ENCODE results near the gene YIF1A. TPM values are rescaled to one million over a fixed set of nuclear protein-coding genes. Genes with fewer than 3 reads are reported as not detected.

The YIF1A gene
- total RNA-seq, 1 experiment from 2014 or later = 54.7 TPM

DNA sequence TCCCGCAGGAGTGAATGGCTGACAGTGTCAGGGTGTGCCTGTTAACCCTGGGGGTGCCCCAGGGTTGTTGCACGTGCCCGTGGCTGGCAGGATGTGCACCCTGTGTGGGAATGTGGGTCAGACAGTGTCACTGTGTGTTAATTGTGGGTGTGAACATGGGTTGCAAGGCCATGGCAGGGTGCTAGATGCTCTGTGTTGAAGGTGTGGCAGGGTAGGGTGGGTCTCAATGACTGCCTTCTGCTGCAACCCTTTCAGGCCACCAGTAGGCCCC lies 39.0 kb upstream of the YIF1A start:
- RAD21 ChIA-PET (ENCODE audit: low non-redundant PET in 1 of 2, low total read pairs in 2 of 2, uncharacterized antibody in 2 of 2, unreplicated experiment in 2 of 2) = no interaction called here
- H4K20me1 ChIP-seq (ENCODE audit: insufficient read depth) = no peaks in the 10 kb centered on the region
- no TSS peak for BruUV-seq (replicated peaks)
- no peaks in the 10 kb centered on the region for H3K9me2 ChIP-seq (ENCODE audit: insufficient read depth)
- TF ChIP-seq CTCF (IDR thresholded peaks at IDR 0.05 in 2 of 3, conservative IDR thresholded peaks at IDR 0.05 in 1 of 3; ENCODE audit: borderline replicate concordance in 1 of 3, insufficient read depth in 1 of 3, low read depth in 2 of 3, low read length in 2 of 3) (no peak), RAD21 (IDR thresholded peaks at IDR 0.05; ENCODE audit: low read depth) (no peak), SRF (IDR thresholded peaks at IDR 0.05; ENCODE audit: low read depth) (no peak), POLR2A (IDR thresholded peaks at IDR 0.05; ENCODE audit: borderline replicate concordance, extremely low read depth, insufficient read depth, insufficient read length) (no peak), SP1 (IDR thresholded peaks at IDR 0.05; ENCODE audit: low read depth) (no peak), MAX (IDR thresholded peaks at IDR 0.05) (no peak)
- TF ChIP-seq, protein P1, sequence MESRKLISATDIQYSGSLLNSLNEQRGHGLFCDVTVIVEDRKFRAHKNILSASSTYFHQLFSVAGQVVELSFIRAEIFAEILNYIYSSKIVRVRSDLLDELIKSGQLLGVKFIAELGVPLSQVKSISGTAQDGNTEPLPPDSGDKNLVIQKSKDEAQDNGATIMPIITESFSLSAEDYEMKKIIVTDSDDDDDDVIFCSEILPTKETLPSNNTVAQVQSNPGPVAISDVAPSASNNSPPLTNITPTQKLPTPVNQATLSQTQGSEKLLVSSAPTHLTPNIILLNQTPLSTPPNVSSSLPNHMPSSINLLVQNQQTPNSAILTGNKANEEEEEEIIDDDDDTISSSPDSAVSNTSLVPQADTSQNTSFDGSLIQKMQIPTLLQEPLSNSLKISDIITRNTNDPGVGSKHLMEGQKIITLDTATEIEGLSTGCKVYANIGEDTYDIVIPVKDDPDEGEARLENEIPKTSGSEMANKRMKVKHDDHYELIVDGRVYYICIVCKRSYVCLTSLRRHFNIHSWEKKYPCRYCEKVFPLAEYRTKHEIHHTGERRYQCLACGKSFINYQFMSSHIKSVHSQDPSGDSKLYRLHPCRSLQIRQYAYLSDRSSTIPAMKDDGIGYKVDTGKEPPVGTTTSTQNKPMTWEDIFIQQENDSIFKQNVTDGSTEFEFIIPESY (IDR thresholded peaks at IDR 0.05; ENCODE audit: extremely low read depth, insufficient replicate concordance, low read length) = no peak
- TF ChIP-seq, protein P2, sequence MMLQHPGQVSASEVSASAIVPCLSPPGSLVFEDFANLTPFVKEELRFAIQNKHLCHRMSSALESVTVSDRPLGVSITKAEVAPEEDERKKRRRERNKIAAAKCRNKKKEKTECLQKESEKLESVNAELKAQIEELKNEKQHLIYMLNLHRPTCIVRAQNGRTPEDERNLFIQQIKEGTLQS (IDR thresholded peaks at IDR 0.05) = no peak
- H2AFZ ChIP-seq (ENCODE audit: low read depth, low read length, poor library complexity, severe bottlenecking) = no peak overlapping the region
- peaks cover 17 to 57% of the 10 kb centered on the region in 2 experiments for H3K4me1 ChIP-seq (ENCODE audit: control insufficient read depth in 1 of 2, insufficient read depth in 2 of 2, low read length in 2 of 2)
- CTCF ChIA-PET = no interaction called here
- H3K9me3 ChIP-seq (ENCODE audit: control insufficient read depth in 1 of 2, insufficient read depth in 1 of 2, low read depth in 1 of 2, low read length in 2 of 2) = no peaks in the 10 kb centered on the region
- no peaks in the 10 kb centered on the region for H3K27me3 ChIP-seq (ENCODE audit: insufficient read depth, low read length)
- ATAC-seq (peak; percentile 47), DNase-seq (ENCODE audit: low read depth, low spot score) (no peak)
- peak overlapping the region; percentile 41; the same call in 1 of the 2 replicates for H3K27ac ChIP-seq (ENCODE audit: low read depth, low read length)
- H3K36me3 ChIP-seq (ENCODE audit: control insufficient read depth in 1 of 2, insufficient read depth in 2 of 2, low read length in 2 of 2) = peaks cover 0 to 11% of the 10 kb centered on the region in 2 experiments; a peak in 1 of 4 replicates
- POLR2A ChIA-PET = no interaction called here
- peak overlapping the region; percentile 73 for H3K4me2 ChIP-seq (ENCODE audit: low read length)
- no peaks in the 10 kb centered on the region for H3K79me2 ChIP-seq (ENCODE audit: insufficient read depth, low read length)
- intact Hi-C loops (cut with micrococcal nuclease) = loop anchor here (1.0 kb wide), 1 partner anchor 16 kb away; no protein-coding TSS in a partner anchor
- peak overlapping the region; percentile 56 for H3K9ac ChIP-seq (ENCODE audit: low read length)
- no peak overlapping the region for H3K4me3 ChIP-seq (replicated peaks in 1 of 2; ENCODE audit: low read depth in 1 of 2, low read length in 2 of 2)

Data from HCT116 (cell line).